Neural crest cell (in vitro differentiated cells): ENCODE data around the gene ULK4. TPM values are rescaled to one million over a fixed set of nuclear protein-coding genes. Genes with fewer than 3 reads are reported as not detected.

Experiments used
- DNase-seq: peaks from one replicate; pipeline ENCODE4 v3.0.0; 2021; ENCODE audit warnings: low read depth, mixed read lengths, low spot score
- H3K27ac Mint-ChIP-seq: one replicate; pipeline ENCODE4 v1.8.0; 2021; ENCODE audit warnings: mild to moderate bottlenecking, mixed read lengths; ENCODE audit not compliant: unreplicated experiment
- H3K27me3 Mint-ChIP-seq: 2 replicates; pipeline ENCODE4 v1.8.0; 2021; ENCODE audit warnings: low read depth, mild to moderate bottlenecking, mixed read lengths
- H3K36me3 Mint-ChIP-seq: 2 replicates; pipeline ENCODE4 v1.8.0; 2021; ENCODE audit warnings: low read depth, mild to moderate bottlenecking, mixed read lengths
- H3K4me1 Mint-ChIP-seq: 2 replicates; pipeline ENCODE4 v1.8.0; 2021; ENCODE audit warnings: mixed read lengths
- H3K4me3 Mint-ChIP-seq: one replicate; pipeline ENCODE4 v1.8.0; 2021; ENCODE audit warnings: mild to moderate bottlenecking, mixed read lengths
- H3K9me3 Mint-ChIP-seq: 2 replicates; pipeline ENCODE4 v1.8.0; 2021; ENCODE audit warnings: mixed read lengths
- total RNA-seq: library from RNA; stranded (reverse); gene quantifications from 2 replicates; pipeline ENCODE4 v1.2.1, GENCODE V29; 2021
- TF ChIP-seq, protein P1 (sequence below): fragments of 200-600 bp; sonication (generic); conservative IDR thresholded peaks from 2 replicates; pipeline ENCODE4 v1.5.0; 2021; ENCODE audit warnings: antibody characterized with exemption, mild to moderate bottlenecking

Gene ULK4
- total RNA-seq, 1 donor from 2014 or later: 10.2 TPM

DNA sequence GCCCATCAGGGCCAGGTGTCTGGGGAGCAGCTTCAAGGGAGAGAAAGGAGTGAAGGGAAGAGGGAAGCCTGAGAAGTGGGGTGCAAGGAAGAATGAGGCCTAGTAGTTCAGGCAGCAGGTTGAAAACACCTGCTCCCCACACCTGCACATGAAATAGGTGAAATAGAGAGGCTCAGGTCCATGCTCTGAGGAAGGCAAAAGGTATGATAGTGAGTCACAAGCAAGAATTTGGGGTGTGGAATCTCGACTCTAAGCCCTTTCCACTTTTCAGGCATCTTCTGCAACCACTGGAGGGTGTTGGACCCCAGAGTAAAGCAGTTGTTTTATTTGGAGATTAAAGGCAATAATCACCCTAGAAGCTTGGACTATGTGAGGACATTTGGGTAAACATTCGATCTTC lies 605.1 kb downstream of the ULK4 start:
- Mint-ChIP-seq H3K4me1 (no peaks in the 10 kb centered on the region), H3K4me3 (no peak overlapping the region), H3K9me3 (no peaks in the 10 kb centered on the region), H3K36me3 (peaks cover 4% of the 10 kb centered on the region), H3K27ac (no peak overlapping the region), H3K27me3 (peaks cover 16% of the 10 kb centered on the region)
- TF ChIP-seq, protein P1, sequence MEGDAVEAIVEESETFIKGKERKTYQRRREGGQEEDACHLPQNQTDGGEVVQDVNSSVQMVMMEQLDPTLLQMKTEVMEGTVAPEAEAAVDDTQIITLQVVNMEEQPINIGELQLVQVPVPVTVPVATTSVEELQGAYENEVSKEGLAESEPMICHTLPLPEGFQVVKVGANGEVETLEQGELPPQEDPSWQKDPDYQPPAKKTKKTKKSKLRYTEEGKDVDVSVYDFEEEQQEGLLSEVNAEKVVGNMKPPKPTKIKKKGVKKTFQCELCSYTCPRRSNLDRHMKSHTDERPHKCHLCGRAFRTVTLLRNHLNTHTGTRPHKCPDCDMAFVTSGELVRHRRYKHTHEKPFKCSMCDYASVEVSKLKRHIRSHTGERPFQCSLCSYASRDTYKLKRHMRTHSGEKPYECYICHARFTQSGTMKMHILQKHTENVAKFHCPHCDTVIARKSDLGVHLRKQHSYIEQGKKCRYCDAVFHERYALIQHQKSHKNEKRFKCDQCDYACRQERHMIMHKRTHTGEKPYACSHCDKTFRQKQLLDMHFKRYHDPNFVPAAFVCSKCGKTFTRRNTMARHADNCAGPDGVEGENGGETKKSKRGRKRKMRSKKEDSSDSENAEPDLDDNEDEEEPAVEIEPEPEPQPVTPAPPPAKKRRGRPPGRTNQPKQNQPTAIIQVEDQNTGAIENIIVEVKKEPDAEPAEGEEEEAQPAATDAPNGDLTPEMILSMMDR: no peak
- DNase-seq: no peak

DNA sequence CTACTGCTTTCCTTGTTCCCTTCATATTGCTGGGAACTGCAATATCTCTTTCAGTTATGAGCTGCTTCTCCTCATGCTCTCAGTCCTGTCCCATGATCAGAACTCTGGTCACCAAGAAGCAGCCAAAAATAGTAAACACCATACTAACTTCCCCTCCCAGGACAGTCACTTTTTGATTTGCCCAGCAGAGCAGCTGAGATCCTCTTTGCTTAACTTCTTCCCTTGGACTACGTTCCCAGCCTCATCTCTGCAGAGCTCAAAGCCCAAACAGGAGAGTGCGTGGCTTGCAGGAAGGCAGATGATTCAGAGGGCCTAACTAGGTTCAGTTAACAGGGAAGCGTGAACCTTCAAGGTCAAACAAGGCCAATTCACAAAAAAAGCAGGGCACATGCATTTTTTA lies 609.4 kb downstream of the ULK4 start:
- TF ChIP-seq, protein P1: no peak
- no peak overlapping the region for H3K27ac Mint-ChIP-seq
- no peaks in the 10 kb centered on the region for H3K9me3 Mint-ChIP-seq
- no peaks in the 10 kb centered on the region for H3K4me1 Mint-ChIP-seq
- no peaks in the 10 kb centered on the region for H3K36me3 Mint-ChIP-seq
- no peak for DNase-seq
- H3K4me3 Mint-ChIP-seq: no peak overlapping the region
- no peaks in the 10 kb centered on the region for H3K27me3 Mint-ChIP-seq

DNA sequence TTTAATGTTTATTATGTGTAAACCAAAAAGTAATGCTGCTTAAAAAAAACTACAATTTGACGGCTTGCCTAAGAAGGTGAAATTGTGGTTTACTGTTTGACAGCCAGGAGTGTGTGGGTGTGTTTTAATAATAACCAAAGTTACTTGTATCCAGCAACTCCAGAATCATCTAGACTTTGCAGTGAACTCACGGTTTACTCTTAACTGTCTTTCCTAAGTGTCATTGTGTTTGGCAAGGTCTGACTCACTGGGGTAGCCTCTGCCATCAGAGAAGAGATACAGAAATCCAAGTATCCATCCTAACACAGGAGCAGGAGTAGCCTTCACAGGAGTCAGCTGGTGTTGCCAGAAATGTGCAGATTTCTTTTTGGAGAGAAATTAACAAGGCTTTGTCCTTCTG lies 611.5 kb downstream of the ULK4 start:
- no peak overlapping the region for H3K27ac Mint-ChIP-seq

DNA sequence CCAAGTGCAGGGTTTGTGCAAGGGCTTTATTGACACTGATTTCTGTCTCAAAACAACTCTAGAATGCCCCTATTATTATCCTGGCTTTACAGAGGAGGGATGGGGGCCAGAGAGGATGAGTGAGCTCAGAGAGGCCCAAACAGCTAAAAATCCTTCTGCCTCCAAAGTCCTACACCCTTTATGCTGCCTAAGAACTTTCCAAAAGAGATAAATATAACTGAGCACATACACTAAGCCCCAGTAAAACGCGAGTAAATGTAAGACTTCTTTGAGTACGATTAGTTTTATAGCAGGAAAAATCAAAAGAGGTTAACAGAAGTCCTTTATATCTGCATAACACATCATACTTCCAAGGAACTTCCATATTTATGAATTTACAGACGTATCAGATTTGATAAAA lies 613.5 kb downstream of the ULK4 start:
- Mint-ChIP-seq H3K9me3 (peaks cover 5% of the 10 kb centered on the region), H3K4me3 (no peak overlapping the region), H3K27me3 (no peaks in the 10 kb centered on the region), H3K4me1 (no peaks in the 10 kb centered on the region), H3K27ac (no peak overlapping the region), H3K36me3 (peaks cover 3% of the 10 kb centered on the region)
- TF ChIP-seq, protein P1: no peak
- no peak for DNase-seq

More for the DNA sequence above, 611.5 kb downstream of the ULK4 start:
- Mint-ChIP-seq H3K27me3 (no peaks in the 10 kb centered on the region), H3K4me3 (no peak overlapping the region), H3K36me3 (no peaks in the 10 kb centered on the region), H3K9me3 (no peaks in the 10 kb centered on the region), H3K4me1 (no peaks in the 10 kb centered on the region)
- no peak for DNase-seq
- TF ChIP-seq, protein P1: no peak

DNA sequence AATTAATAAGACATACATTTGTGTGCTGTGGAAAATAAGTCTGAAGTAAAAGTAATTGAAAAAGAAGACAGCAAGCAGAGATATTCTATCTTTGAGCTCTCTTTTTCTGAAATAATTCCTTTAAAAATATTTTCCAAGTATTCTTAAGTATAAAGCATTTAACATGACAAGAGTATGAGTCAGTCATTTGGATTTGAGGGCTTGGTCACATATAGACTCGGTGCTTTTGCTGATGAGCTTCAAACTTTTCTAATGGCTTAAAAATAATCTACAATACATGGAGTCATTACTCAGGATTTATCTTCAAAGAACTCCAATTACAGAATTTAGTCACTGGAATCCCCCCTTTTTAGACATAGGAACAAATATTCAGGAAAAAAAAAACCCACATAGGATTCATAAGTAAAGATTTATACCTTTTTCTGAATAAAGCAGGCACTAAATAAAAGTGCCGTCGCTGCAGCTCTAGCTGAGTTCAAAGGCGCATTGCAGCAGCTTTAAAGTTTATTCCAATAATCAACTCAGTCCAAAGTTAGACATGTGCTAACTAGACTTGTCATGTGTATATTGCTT lies 615.1 kb downstream of the ULK4 start:
- DNase-seq: no peak
- Mint-ChIP-seq H3K36me3 (peaks cover 6% of the 10 kb centered on the region), H3K9me3 (peaks cover 7% of the 10 kb centered on the region), H3K4me1 (no peaks in the 10 kb centered on the region), H3K4me3 (no peak overlapping the region), H3K27ac (no peak overlapping the region), H3K27me3 (no peaks in the 10 kb centered on the region)
- TF ChIP-seq, protein P1: no peak
